PC-3 (cell line): Measurements from ENCODE around the gene CPT1C.

Experiments used
- EZH2 ChIP-seq: fragments of 300-600 bp; sonication (generic); IDR thresholded peaks from one replicate; pipeline ENCODE4 v1.6.1; 2017; ENCODE audit warnings: antibody characterized with exemption, mild to moderate bottlenecking, low read length; ENCODE audit not compliant: unreplicated experiment
- EZH2phosphoT487 ChIP-seq: fragments of 300-600 bp; sonication (generic); IDR thresholded peaks from 2 replicates; pipeline ENCODE4 v1.6.1; 2018; ENCODE audit warnings: mild to moderate bottlenecking, antibody characterized with exemption, low read length, borderline replicate concordance
- TF ChIP-seq, protein P1 (sequence below): fragments of 300-600 bp; sonication (generic); conservative IDR thresholded peaks from 2 replicates; pipeline ENCODE4 v1.5.1; 2017; ENCODE audit warnings: antibody characterized with exemption, low read depth, mild to moderate bottlenecking, low read length

- TF ChIP-seq, protein P1, sequence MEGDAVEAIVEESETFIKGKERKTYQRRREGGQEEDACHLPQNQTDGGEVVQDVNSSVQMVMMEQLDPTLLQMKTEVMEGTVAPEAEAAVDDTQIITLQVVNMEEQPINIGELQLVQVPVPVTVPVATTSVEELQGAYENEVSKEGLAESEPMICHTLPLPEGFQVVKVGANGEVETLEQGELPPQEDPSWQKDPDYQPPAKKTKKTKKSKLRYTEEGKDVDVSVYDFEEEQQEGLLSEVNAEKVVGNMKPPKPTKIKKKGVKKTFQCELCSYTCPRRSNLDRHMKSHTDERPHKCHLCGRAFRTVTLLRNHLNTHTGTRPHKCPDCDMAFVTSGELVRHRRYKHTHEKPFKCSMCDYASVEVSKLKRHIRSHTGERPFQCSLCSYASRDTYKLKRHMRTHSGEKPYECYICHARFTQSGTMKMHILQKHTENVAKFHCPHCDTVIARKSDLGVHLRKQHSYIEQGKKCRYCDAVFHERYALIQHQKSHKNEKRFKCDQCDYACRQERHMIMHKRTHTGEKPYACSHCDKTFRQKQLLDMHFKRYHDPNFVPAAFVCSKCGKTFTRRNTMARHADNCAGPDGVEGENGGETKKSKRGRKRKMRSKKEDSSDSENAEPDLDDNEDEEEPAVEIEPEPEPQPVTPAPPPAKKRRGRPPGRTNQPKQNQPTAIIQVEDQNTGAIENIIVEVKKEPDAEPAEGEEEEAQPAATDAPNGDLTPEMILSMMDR: no peak
- TF ChIP-seq EZH2phosphoT487 (no peak), EZH2 (no peak)
These were observed 9.6 kb downstream of the CPT1C start for GRCh38 chr19:49700563-49700962.
